Activated CD8-positive, alpha-beta memory T cell treated with anti-CD3 and anti-CD28 coated beads for 36 hours (primary cell): ENCODE results near the gene MYCL. TPM values are rescaled to one million over a fixed set of nuclear protein-coding genes. Genes with fewer than 3 reads are reported as not detected.
"Not testable (repeated sequence)": the region's sequence is repeated elsewhere in the genome, so short reads cannot be mapped to it uniquely, and the experiment has no call there.

Experiments
- CTCF ChIA-PET: fragments of 350-600 bp; sonication (Branson Sonifier 250); formaldehyde crosslinking; loops from one replicate; lab custom pipeline; 2021; ENCODE audit warnings: antibody characterized with exemption; lab: Charles Lee
- POLR2A ChIA-PET: fragments of 350-600 bp; sonication (Branson Sonifier 250); formaldehyde crosslinking; loops from one replicate; lab custom pipeline; 2021; ENCODE audit warnings: antibody characterized with exemption; lab: Charles Lee
- total RNA-seq, 2 experiments: library from RNA; stranded (reverse); gene quantifications; one replicate each; pipeline ENCODE4 v1.2.3, GENCODE V29; 2021

Gene MYCL
- total RNA-seq, 2 experiments from 2014 or later: 0.08 to 0.17 TPM

DNA sequence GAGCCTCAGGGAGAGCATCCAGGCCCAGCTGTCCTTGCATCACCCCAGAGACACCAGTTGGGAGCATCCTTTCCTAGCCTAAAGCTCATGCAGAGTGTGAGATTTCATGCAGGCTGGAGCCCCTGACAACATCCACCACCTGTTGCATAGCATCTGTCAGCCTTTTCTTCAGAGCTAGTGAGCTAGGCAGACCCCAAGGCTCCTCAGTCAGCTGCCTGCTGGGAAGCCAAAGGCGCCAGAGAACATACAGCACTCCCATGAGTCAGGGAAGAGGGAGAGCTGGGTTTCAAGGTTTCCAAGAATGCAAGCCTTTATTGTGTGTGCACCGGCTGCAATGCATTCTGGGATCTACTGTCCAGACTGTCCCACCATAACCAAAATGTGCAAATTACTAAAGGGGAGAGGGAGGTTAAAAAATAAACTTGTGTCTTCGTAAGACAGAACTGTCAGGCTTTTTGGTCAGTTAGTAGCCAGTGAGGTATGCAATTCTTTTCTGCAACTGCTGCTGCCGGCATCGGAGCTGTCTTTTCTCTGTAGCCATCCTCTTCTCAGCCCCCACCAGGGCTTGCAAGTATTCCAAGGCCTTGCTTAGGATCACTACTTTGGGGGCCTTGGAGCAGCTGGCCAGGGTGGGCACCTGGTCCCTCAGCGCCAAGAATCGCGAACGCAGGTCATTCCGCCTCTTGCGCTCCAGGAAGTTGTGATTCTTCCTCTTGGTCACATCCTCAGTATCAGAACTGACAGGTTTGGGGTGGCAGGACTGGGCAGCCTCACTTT is 4.6 kb downstream of the MYCL start:
- ChIA-PET POLR2A (no interaction called here), CTCF (no interaction called here)

DNA sequence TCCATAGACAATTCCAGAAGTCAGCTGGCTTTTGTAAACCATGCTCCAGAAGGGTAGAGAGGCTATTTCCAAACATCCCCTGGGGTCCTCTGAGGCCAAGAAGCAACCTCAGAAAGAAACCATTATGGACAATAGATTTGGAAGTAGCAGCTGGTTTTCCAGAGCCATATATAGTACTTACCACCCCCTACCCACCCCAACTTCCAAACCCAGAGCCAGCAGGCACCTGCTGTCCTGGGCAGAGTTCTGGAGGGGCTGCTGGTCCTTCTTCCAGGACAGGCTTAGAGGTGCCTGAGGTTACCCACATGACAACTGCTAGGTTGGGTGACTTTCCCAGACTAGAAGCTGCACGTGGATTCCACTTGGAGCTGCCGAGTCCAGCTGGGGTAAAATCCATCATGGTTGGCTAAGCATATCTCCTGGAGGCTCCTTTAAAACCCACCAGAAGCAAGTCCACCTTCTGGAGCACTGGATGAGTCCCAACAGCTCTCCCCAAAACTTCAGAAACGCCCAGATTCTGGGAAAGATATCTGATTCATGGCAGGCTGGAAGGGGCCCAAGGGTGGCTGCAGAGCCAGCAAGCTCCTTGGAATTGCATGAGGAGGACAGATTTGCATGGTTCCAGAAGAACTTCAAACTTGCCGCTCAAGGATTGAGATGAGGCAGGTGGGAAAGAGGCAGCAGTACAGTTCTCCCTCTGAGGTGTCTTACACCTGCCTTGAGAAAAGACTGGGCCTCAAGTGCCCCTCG is 5.8 kb downstream of the MYCL start:
- POLR2A ChIA-PET: no interaction called here
- CTCF ChIA-PET: no interaction called here

DNA sequence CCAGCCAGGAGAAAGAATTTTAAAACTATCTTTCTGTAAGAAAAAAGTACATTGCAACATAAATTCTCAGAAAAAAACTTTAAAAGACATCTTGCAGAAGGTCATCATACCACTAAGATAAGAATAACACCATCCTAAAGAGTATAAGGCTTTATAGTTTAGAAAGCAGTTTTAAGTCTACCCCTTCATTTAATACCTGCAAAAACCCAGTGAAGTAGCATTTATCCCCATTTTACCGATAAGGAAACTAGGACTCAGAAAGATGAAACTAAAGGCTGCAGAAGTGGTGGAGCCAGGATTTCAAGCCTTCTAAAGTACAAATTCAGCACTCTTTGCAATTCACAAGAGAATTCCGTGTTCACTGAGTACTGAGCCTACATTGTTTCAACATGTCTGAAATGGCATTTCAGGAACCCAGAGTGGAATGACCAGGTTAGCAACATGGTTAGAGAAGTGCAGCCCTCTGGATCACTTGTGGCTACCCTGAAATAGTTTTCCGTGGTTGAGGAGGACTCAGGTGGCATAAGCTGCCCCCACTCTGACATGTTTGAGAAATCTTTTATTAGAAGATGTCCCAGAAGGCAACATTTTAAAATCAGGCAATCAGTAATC is 6.7 kb downstream of the MYCL start:
- ChIA-PET POLR2A (no interaction called here), CTCF (no interaction called here)

- ChIA-PET CTCF (no interaction called here), POLR2A (no interaction called here)
These were observed 8.8 kb downstream of the MYCL start for GRCh38 chr1:39892601-39893595.

DNA sequence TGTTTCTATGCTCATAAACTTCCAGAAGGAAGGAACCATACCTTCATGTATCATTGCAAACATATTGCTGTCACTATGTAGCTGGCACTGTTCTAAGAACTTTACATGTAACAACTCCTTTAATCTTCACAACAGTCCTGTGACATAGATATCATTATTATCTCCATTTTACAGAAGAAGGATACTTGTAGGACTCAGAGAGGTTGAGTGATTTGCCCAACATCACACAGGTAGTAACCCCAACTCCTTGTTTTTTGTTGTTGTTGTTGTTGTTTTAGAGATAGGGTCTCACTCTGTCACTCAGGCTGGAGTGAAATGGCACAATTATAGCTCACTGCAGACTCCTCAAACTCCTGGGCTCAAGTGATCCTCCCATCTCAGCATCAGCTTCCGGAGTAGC is 10.8 kb downstream of the MYCL start:
- POLR2A ChIA-PET: no interaction called here
- CTCF ChIA-PET: no interaction called here

GRCh38 chr1:39890273-39890672 is 11.4 kb downstream of the MYCL start:
- ChIA-PET CTCF (no interaction called here), POLR2A (no interaction called here)

GRCh38 chr1:39886757-39887231 is 14.9 kb downstream of the MYCL start:
- ChIA-PET POLR2A (interaction anchor here (0.7 kb wide), 1 partner anchor 42 kb away, joined by 5 read pairs; no protein-coding TSS in a partner anchor), CTCF (no interaction called here)

GRCh38 chr1:39885516-39885915 is 16.2 kb downstream of the MYCL start:
- CTCF ChIA-PET: interaction anchor here (0.7 to 3.7 kb wide), 4 partner anchors 9 to 292 kb away, joined by 3 to 16 read pairs (median 4); partner anchors contain the start of gene MYCL

DNA sequence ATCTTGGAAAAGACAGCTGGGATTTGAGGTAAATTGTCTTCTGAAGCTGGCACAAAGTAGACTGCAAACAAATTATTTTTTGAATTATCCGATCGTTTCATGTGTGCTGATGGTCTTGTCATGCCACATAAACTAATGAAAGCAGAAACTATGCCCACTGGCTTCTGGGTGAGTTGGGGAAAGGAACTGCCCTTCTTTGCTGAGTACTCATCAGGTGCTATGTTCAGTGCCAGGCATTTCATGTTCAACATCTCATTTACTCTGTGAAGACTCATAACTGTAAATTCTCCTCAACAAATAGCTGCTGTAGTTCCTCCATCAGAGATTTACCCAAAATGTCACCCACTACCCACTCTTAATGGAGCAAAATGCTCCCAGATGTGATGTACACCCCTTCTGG is 19.6 kb downstream of the MYCL start:
- POLR2A ChIA-PET: no interaction called here
- CTCF ChIA-PET: interaction anchor here (3.7 kb wide), 1 partner anchor 20 kb away, joined by 16 read pairs; the partner anchor contains the start of gene MYCL

More at GRCh38 chr1:39885516-39885915, 16.2 kb downstream of the MYCL start:
- POLR2A ChIA-PET: no interaction called here

- ChIA-PET CTCF (no interaction called here), POLR2A (no interaction called here)
These were observed 23.4 kb downstream of the MYCL start for GRCh38 chr1:39877980-39878956.

- POLR2A ChIA-PET: no interaction called here
- CTCF ChIA-PET: no interaction called here
These were observed 24.4 kb downstream of the MYCL start for GRCh38 chr1:39877231-39877778.

GRCh38 chr1:39876144-39876543 is 25.6 kb downstream of the MYCL start:
- ChIA-PET POLR2A (no interaction called here), CTCF (interaction anchor here (1.0 kb wide), 1 partner anchor 9 kb away, joined by 4 read pairs; no protein-coding TSS in a partner anchor)

- CTCF ChIA-PET: no interaction called here
These were observed 29.0 kb downstream of the MYCL start for GRCh38 chr1:39872698-39873097.

GRCh38 chr1:39871796-39872195 is 29.9 kb downstream of the MYCL start:
- POLR2A ChIA-PET: no interaction called here
- CTCF ChIA-PET: no interaction called here

More at GRCh38 chr1:39872698-39873097, 29.0 kb downstream of the MYCL start:
- POLR2A ChIA-PET: no interaction called here

DNA sequence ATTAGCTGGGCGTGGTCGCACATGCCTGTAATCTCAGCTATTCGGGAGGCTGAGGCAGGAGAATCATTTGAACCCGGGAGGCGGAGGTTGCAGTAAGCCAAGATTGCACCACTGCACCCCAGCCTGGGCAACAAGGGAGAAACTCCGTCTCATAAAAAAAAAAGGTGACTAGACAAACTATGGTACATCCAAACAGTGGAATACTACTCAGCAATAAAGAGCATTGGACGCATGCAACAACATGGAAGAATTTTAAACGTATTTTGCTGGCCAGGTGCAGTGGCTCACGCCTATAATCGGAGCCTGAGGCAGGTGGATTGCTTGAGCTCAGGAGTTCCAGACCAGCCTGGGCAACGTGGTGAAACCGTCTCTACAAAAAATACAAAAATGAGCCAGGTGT is 30.7 kb downstream of the MYCL start:
- POLR2A ChIA-PET, CTCF ChIA-PET: not testable (repeated sequence)

GRCh38 chr1:39869538-39870112 is 32.1 kb downstream of the MYCL start:
- CTCF ChIA-PET: not testable (repeated sequence)

GRCh38 chr1:39866767-39867166 is 35.0 kb downstream of the MYCL start:
- POLR2A ChIA-PET: no interaction called here
- CTCF ChIA-PET: no interaction called here

More at GRCh38 chr1:39869538-39870112, 32.1 kb downstream of the MYCL start:
- POLR2A ChIA-PET: not testable (repeated sequence)
